WTC11 (cell line): Measurements from ENCODE around the gene NEDD4L. TPM values are rescaled to one million over a fixed set of nuclear protein-coding genes. Genes with fewer than 3 reads are reported as not detected.
A peak's percentile ranks its signal among the peaks of the same experiment; 100 is the strongest.

Experiments
- ATAC-seq: fragments of 200-7000 bp; cut with Tn5 transposase; 2 replicates; pipeline ENCODE4 v1.10.0; 2021; ENCODE audit warnings: mild to moderate bottlenecking, moderate library complexity
- CTCF ChIA-PET: fragments of 300-600 bp; sonication (Branson Sonifier 250); formaldehyde crosslinking; loops from one replicate; lab custom pipeline; 2021; ENCODE audit warnings: antibody characterized with exemption; lab: Charles Lee
- POLR2A ChIA-PET: fragments of 350-600 bp; sonication (Branson Sonifier 250); formaldehyde crosslinking; loops from one replicate; lab custom pipeline; 2021; ENCODE audit warnings: antibody characterized with exemption; lab: Charles Lee
- DNase-seq: peaks from one replicate; pipeline ENCODE4 v3.0.0; 2021; ENCODE audit warnings: low spot score
- H3K27ac Mint-ChIP-seq: 2 replicates; pipeline ENCODE4 v1.8.0; 2021; ENCODE audit warnings: mixed read lengths
- H3K27me3 Mint-ChIP-seq: 2 replicates; pipeline ENCODE4 v1.8.0; 2021; ENCODE audit warnings: low read depth, mild to moderate bottlenecking, moderate library complexity, mixed read lengths
- H3K36me3 Mint-ChIP-seq: 2 replicates; pipeline ENCODE4 v1.8.0; 2021; ENCODE audit warnings: mixed read lengths
- H3K4me1 Mint-ChIP-seq: 2 replicates; pipeline ENCODE4 v1.8.0; 2022; ENCODE audit warnings: mixed read lengths
- H3K4me3 Mint-ChIP-seq: 2 replicates; pipeline ENCODE4 v1.8.0; 2021; ENCODE audit warnings: mild to moderate bottlenecking, moderate library complexity, mixed read lengths
- H3K9me3 Mint-ChIP-seq: 2 replicates; pipeline ENCODE4 v1.8.0; 2021; ENCODE audit warnings: mixed read lengths
- ATF1 ChIP-seq: sonication (generic); formaldehyde crosslinking; IDR thresholded peaks from 2 replicates; pipeline ENCODE4 v1.8.1; 2023; ENCODE audit warnings: mild to moderate bottlenecking, moderate library complexity, missing genetic modification reagents
- ESRRA ChIP-seq: sonication (generic); formaldehyde crosslinking; IDR thresholded peaks from 2 replicates; pipeline ENCODE4 v1.8.1; 2022; ENCODE audit warnings: mild to moderate bottlenecking, missing genetic modification reagents, borderline replicate concordance
- GTF2I ChIP-seq: fragments of 250-450 bp; sonication (Bioruptor Pico); conservative IDR thresholded peaks from 2 replicates; pipeline ENCODE4 v1.4.0; 2021; ENCODE audit warnings: mild to moderate bottlenecking
- MXD4 ChIP-seq: fragments of 250-450 bp; sonication (Bioruptor Pico); IDR thresholded peaks from 2 replicates; pipeline ENCODE4 v1.8.0; 2021; ENCODE audit warnings: mild to moderate bottlenecking, moderate library complexity, borderline replicate concordance
- NR3C1 ChIP-seq: sonication (generic); formaldehyde crosslinking; conservative IDR thresholded peaks from 2 replicates; pipeline ENCODE4 v1.8.1; 2023; ENCODE audit warnings: low read depth, mild to moderate bottlenecking, missing genetic modification reagents
- OVOL2 ChIP-seq: fragments of 250-450 bp; sonication (Bioruptor Pico); IDR thresholded peaks from 2 replicates; pipeline ENCODE4 v1.9.0; 2021; ENCODE audit warnings: mild to moderate bottlenecking, borderline replicate concordance
- RORB ChIP-seq: fragments of 250-450 bp; sonication (Bioruptor Pico); IDR thresholded peaks from 2 replicates; pipeline ENCODE4 v1.9.0; 2021; ENCODE audit warnings: mild to moderate bottlenecking
- SMAD4 ChIP-seq: sonication (generic); formaldehyde crosslinking; IDR thresholded peaks from 2 replicates; pipeline ENCODE4 v1.8.0; 2022; ENCODE audit warnings: mild to moderate bottlenecking, missing genetic modification reagents
- TCF7 ChIP-seq: sonication (generic); formaldehyde crosslinking; IDR thresholded peaks from 2 replicates; pipeline ENCODE4 v1.8.0; 2022; ENCODE audit warnings: mild to moderate bottlenecking, low read depth, missing genetic modification reagents, moderate library complexity
- TEAD1 ChIP-seq: sonication (generic); formaldehyde crosslinking; IDR thresholded peaks from 2 replicates; pipeline ENCODE4 v1.8.0; 2022; ENCODE audit warnings: mild to moderate bottlenecking, missing genetic modification reagents
- ZBTB43 ChIP-seq: sonication (generic); formaldehyde crosslinking; IDR thresholded peaks from 2 replicates; pipeline ENCODE4 v1.8.1; 2023; ENCODE audit warnings: mild to moderate bottlenecking, missing genetic modification reagents
- ZNF317 ChIP-seq: sonication (generic); formaldehyde crosslinking; IDR thresholded peaks from 2 replicates; pipeline ENCODE4 v1.8.1; 2023; ENCODE audit warnings: low read depth, mild to moderate bottlenecking, moderate library complexity, missing genetic modification reagents, borderline replicate concordance
- ZNF396 ChIP-seq: fragments of 250-450 bp; sonication (Bioruptor Pico); IDR thresholded peaks from 2 replicates; pipeline ENCODE4 v1.8.0; 2021; ENCODE audit warnings: mild to moderate bottlenecking, moderate library complexity, borderline replicate concordance
- ZNF423 ChIP-seq: fragments of 250-450 bp; sonication (Bioruptor Pico); IDR thresholded peaks from 2 replicates; pipeline ENCODE4 v2.1.2; 2022; ENCODE audit warnings: mild to moderate bottlenecking, moderate library complexity
- ZNF671 ChIP-seq: fragments of 250-450 bp; sonication (Bioruptor Pico); IDR thresholded peaks from 2 replicates; pipeline ENCODE4 v1.8.0; 2021; ENCODE audit warnings: mild to moderate bottlenecking
- total RNA-seq: library from RNA; stranded (reverse); gene quantifications from 3 replicates; pipeline ENCODE4 v1.2.3, GENCODE V29; 2021
- TF ChIP-seq, protein P1 (sequence below): sonication (generic); formaldehyde crosslinking; IDR thresholded peaks from 2 replicates; pipeline ENCODE4 v1.8.1; 2023; ENCODE audit warnings: mild to moderate bottlenecking, moderate library complexity, missing genetic modification reagents
- TF ChIP-seq, protein P2 (sequence below): fragments of 250-450 bp; sonication (Bioruptor Pico); IDR thresholded peaks from 2 replicates; pipeline ENCODE4 v1.8.0; 2021; ENCODE audit warnings: mild to moderate bottlenecking
- TF ChIP-seq, protein P3 (sequence below): fragments of 250-450 bp; sonication (Bioruptor Pico); IDR thresholded peaks from 2 replicates; pipeline ENCODE4 v1.9.0; 2021; ENCODE audit warnings: mild to moderate bottlenecking, borderline replicate concordance
- TF ChIP-seq, protein P4 (sequence below): fragments of 250-450 bp; sonication (Bioruptor Pico); IDR thresholded peaks from 2 replicates; pipeline ENCODE4 v2.1.2; 2022; ENCODE audit warnings: mild to moderate bottlenecking, moderate library complexity

The NEDD4L gene
- total RNA-seq, 1 experiment from 2014 or later: 88.0 TPM

GRCh38 chr18:58391932-58392323 is 347.9 kb downstream of the NEDD4L start:
- peaks cover 14% of the 10 kb centered on the region for H3K4me1 Mint-ChIP-seq
- H3K4me3 Mint-ChIP-seq: no peak overlapping the region
- peak overlapping the region; percentile 84 for H3K27ac Mint-ChIP-seq
- CTCF ChIA-PET: interaction anchor here (0.6 to 2.4 kb wide), 15 partner anchors 15 to 485 kb away, joined by 3 to 11 read pairs (median 4); partner anchors contain the start of gene NEDD4L
- TF ChIP-seq, protein P1, sequence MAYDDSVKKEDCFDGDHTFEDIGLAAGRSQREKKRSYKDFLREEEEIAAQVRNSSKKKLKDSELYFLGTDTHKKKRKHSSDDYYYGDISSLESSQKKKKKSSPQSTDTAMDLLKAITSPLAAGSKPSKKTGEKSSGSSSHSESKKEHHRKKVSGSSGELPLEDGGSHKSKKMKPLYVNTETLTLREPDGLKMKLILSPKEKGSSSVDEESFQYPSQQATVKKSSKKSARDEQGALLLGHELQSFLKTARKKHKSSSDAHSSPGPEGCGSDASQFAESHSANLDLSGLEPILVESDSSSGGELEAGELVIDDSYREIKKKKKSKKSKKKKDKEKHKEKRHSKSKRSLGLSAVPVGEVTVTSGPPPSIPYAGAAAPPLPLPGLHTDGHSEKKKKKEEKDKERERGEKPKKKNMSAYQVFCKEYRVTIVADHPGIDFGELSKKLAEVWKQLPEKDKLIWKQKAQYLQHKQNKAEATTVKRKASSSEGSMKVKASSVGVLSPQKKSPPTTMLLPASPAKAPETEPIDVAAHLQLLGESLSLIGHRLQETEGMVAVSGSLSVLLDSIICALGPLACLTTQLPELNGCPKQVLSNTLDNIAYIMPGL (CRISPR knock-in tag): no peak
- TF ChIP-seq ATF1 (CRISPR knock-in tag) (no peak), MXD4 (CRISPR knock-in tag) (no peak), ZNF423 (CRISPR knock-in tag) (no peak), ZNF396 (no peak), ZNF671 (CRISPR knock-in tag) (no peak)
- TF ChIP-seq, protein P2, sequence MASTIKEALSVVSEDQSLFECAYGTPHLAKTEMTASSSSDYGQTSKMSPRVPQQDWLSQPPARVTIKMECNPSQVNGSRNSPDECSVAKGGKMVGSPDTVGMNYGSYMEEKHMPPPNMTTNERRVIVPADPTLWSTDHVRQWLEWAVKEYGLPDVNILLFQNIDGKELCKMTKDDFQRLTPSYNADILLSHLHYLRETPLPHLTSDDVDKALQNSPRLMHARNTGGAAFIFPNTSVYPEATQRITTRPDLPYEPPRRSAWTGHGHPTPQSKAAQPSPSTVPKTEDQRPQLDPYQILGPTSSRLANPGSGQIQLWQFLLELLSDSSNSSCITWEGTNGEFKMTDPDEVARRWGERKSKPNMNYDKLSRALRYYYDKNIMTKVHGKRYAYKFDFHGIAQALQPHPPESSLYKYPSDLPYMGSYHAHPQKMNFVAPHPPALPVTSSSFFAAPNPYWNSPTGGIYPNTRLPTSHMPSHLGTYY: no peak
- TF ChIP-seq, protein P3, sequence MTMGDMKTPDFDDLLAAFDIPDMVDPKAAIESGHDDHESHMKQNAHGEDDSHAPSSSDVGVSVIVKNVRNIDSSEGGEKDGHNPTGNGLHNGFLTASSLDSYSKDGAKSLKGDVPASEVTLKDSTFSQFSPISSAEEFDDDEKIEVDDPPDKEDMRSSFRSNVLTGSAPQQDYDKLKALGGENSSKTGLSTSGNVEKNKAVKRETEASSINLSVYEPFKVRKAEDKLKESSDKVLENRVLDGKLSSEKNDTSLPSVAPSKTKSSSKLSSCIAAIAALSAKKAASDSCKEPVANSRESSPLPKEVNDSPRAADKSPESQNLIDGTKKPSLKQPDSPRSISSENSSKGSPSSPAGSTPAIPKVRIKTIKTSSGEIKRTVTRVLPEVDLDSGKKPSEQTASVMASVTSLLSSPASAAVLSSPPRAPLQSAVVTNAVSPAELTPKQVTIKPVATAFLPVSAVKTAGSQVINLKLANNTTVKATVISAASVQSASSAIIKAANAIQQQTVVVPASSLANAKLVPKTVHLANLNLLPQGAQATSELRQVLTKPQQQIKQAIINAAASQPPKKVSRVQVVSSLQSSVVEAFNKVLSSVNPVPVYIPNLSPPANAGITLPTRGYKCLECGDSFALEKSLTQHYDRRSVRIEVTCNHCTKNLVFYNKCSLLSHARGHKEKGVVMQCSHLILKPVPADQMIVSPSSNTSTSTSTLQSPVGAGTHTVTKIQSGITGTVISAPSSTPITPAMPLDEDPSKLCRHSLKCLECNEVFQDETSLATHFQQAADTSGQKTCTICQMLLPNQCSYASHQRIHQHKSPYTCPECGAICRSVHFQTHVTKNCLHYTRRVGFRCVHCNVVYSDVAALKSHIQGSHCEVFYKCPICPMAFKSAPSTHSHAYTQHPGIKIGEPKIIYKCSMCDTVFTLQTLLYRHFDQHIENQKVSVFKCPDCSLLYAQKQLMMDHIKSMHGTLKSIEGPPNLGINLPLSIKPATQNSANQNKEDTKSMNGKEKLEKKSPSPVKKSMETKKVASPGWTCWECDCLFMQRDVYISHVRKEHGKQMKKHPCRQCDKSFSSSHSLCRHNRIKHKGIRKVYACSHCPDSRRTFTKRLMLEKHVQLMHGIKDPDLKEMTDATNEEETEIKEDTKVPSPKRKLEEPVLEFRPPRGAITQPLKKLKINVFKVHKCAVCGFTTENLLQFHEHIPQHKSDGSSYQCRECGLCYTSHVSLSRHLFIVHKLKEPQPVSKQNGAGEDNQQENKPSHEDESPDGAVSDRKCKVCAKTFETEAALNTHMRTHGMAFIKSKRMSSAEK: no peak
- H3K36me3 Mint-ChIP-seq: peaks cover 66% of the 10 kb centered on the region
- peak; percentile 60 for ATAC-seq
- no peaks in the 10 kb centered on the region for H3K9me3 Mint-ChIP-seq
- POLR2A ChIA-PET: interaction anchor here (0.7 kb wide), 1 partner anchor 48 kb away, joined by 3 read pairs; no protein-coding TSS in a partner anchor
- no peaks in the 10 kb centered on the region for H3K27me3 Mint-ChIP-seq
- DNase-seq: no peak

- Mint-ChIP-seq H3K9me3 (no peaks in the 10 kb centered on the region), H3K4me3 (no peak overlapping the region), H3K4me1 (peaks cover 14% of the 10 kb centered on the region), H3K36me3 (peaks cover 62% of the 10 kb centered on the region), H3K27ac (peak overlapping the region; percentile 84), H3K27me3 (no peaks in the 10 kb centered on the region)
- ATAC-seq (peak; percentile 41), DNase-seq (no peak)
- CTCF ChIA-PET: interaction anchor here (0.6 to 2.4 kb wide), 13 partner anchors 15 to 485 kb away, joined by 3 to 11 read pairs (median 4); partner anchors contain the start of gene NEDD4L
- POLR2A ChIA-PET: interaction anchor here (0.7 kb wide), 1 partner anchor 49 kb away, joined by 3 read pairs; no protein-coding TSS in a partner anchor
- TF ChIP-seq ESRRA: no peak
- no peak for TF ChIP-seq NR3C1 (CRISPR knock-in tag)
- TF ChIP-seq ZNF317 (CRISPR knock-in tag): no peak
- no peak for TF ChIP-seq GTF2I (CRISPR knock-in tag)
- TF ChIP-seq OVOL2: no peak
- TF ChIP-seq, protein P4, sequence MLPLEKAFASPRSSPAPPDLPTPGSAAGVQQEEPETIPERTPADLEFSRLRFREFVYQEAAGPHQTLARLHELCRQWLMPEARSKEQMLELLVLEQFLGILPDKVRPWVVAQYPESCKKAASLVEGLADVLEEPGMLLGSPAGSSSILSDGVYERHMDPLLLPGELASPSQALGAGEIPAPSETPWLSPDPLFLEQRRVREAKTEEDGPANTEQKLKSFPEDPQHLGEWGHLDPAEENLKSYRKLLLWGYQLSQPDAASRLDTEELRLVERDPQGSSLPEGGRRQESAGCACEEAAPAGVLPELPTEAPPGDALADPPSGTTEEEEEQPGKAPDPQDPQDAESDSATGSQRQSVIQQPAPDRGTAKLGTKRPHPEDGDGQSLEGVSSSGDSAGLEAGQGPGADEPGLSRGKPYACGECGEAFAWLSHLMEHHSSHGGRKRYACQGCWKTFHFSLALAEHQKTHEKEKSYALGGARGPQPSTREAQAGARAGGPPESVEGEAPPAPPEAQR (CRISPR knock-in tag): no peak
- TF ChIP-seq ZBTB43 (CRISPR knock-in tag): no peak
- TF ChIP-seq, protein P3: no peak
- TF ChIP-seq TEAD1 (CRISPR knock-in tag): no peak
- no peak for TF ChIP-seq SMAD4
- TF ChIP-seq TCF7 (CRISPR knock-in tag): no peak
- no peak for TF ChIP-seq RORB (CRISPR knock-in tag)
Observed at GRCh38 chr18:58392324-58393000, 348.4 kb downstream of the NEDD4L start.
